Gastroesophageal sphincter (tissue), 4 donors: ENCODE measurements around the gene CD3E. TPM values are rescaled to one million over a fixed set of nuclear protein-coding genes. Genes with fewer than 3 reads are reported as not detected.

ENCODE experiments used
- ATAC-seq: fragments of 150-250 bp; one replicate; pipeline ENCODE4 v1.9.1; 2016; ENCODE audit warnings: mild to moderate bottlenecking, moderate library complexity
- H3K27ac ChIP-seq, 4 donors: fragments of 200-600 bp; sonication (generic) in 3 of 4; 1 replicate in 3 of 4; 2 replicates in 1 of 4; pipeline ENCODE4 v1.5.1; 2016 to 2019
- H3K27me3 ChIP-seq: fragments of 200-600 bp; sonication (generic); one replicate; pipeline ENCODE4 v1.5.1; 2019
- H3K36me3 ChIP-seq, 2 donors: fragments of 200-600 bp; sonication (generic); one replicate each; pipeline ENCODE4 v1.5.1; 2019; ENCODE audit warnings: control low read depth in 1 of 2
- H3K4me1 ChIP-seq, 3 donors: fragments of 200-600 bp; sonication (generic); 1 replicate in 2 of 3; 2 replicates in 1 of 3; pipeline ENCODE4 v1.5.1; 2016 to 2019; ENCODE audit warnings: control low read depth in 2 of 3
- H3K4me3 ChIP-seq, 2 donors: fragments of 200-600 bp; sonication (generic); one replicate each; pipeline ENCODE4 v1.5.1; 2019; ENCODE audit warnings: mild to moderate bottlenecking in 1 of 2, moderate library complexity in 1 of 2
- H3K9me3 ChIP-seq, 3 donors: fragments of 200-600 bp; sonication (generic); one replicate each; pipeline ENCODE4 v1.5.1; 2017 to 2019; ENCODE audit warnings: control low read depth in 2 of 3
- CTCF ChIP-seq, 4 experiments: fragments of 200-600 bp in 2 of 4; fragments of 450-650 bp in 2 of 4; sonication (generic) in 1 of 4; IDR thresholded peaks; one replicate each; pipeline ENCODE4 v1.5.1; 2017 to 2019; ENCODE audit warnings: antibody characterized with exemption in 4 of 4, mild to moderate bottlenecking in 2 of 4, moderate library complexity in 2 of 4
- EP300 ChIP-seq: sonication (generic); formaldehyde crosslinking; IDR thresholded peaks from one replicate; pipeline ENCODE4 v1.6.1; 2017; ENCODE audit warnings: antibody characterized with exemption, mild to moderate bottlenecking
- POLR2A ChIP-seq, 2 donors: fragments of 450-650 bp; IDR thresholded peaks; one replicate each; pipeline ENCODE4 v1.6.1; 2017; ENCODE audit warnings: antibody characterized with exemption in 2 of 2, mild to moderate bottlenecking in 2 of 2, moderate library complexity in 1 of 2
- POLR2AphosphoS5 ChIP-seq: sonication (generic); formaldehyde crosslinking; IDR thresholded peaks from one replicate; pipeline ENCODE4 v1.6.1; 2017; ENCODE audit warnings: antibody characterized with exemption
- WGBS, 2 donors: methylation state at CpG; one replicate each; pipeline ENCODE4 v1.1.5; 2018; ENCODE audit warnings: low coverage in 1 of 2; 5-methylcytosine and 5-hydroxymethylcytosine counted together
- total RNA-seq, 4 donors: library from RNA; depleted of rRNA; stranded (reverse); fragments of >200 nt; gene quantifications; one replicate each; pipeline ENCODE4 v1.1.0, GENCODE V29; 2016

CD3E gene
- total RNA-seq, 4 donors from 2014 or later = 0.77 to 2.8 (median 0.78) TPM; not detected in 1

- TF ChIP-seq POLR2A (IDR thresholded peaks at IDR 0.05) (no peak), POLR2AphosphoS5 (no peak)
- H3K9me3 ChIP-seq = no peaks in the 10 kb centered on the region
- H3K27me3 ChIP-seq = peaks cover 58% of the 10 kb centered on the region
- 62 to 70% methylated on average over 2 to 5 of the region's 7 CpGs for WGBS, 2 donors
- H3K27ac ChIP-seq = no peak overlapping the region
- no peak overlapping the region for H3K4me3 ChIP-seq
- peak; percentile 19 for ATAC-seq
- H3K4me1 ChIP-seq = no peaks in the 10 kb centered on the region
- H3K36me3 ChIP-seq = no peaks in the 10 kb centered on the region
These were observed 34.1 kb downstream of the CD3E start for GRCh38 chr11:118338637-118339061.

DNA sequence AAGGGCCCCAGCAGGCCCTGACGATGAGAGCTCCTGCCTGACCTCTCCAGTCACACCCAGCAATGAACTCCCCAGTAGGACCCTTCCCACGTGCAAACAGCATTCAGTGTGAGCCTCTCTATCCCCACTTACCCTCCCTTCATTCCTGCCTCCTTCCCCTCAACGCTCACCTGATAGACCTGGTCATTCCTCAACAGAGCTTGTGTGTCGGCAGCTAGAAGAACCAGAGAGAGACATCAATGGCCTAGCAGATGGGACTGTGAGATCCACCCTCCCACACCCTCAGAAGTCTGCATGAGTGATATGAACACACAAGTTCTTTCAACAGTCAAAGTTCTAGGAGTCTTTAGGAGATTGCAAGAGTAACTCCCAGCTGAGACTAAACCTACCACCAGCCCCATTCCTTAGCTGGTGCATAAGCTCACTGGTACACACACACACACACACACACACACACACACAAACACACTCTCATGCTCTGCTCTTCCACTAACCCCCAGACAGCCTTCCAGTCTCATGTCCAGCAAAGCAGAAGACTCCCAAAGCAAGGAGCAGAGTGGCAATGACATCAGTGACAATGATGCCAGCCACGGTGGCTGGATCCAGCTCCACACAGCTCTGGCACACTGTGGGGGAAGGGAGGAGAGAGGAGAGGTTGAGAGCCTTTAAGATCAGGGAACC, 34.9 kb downstream of the CD3E start:
- no peak for TF ChIP-seq POLR2AphosphoS5
- no peak for TF ChIP-seq POLR2A (IDR thresholded peaks at IDR 0.05)
- no peak for TF ChIP-seq EP300
- TF ChIP-seq CTCF (IDR thresholded peaks at IDR 0.05) = no peak
- Histone ChIP-seq H3K4me3 (no peak overlapping the region), H3K27ac (no peak overlapping the region), H3K27me3 (peaks cover 64% of the 10 kb centered on the region), H3K4me1 (no peaks in the 10 kb centered on the region), H3K9me3 (no peaks in the 10 kb centered on the region), H3K36me3 (no peaks in the 10 kb centered on the region)
- WGBS, 2 donors = 71 to 100% methylated on average over 1 to 5 of the region's 5 CpGs
- no peak for ATAC-seq

- peaks cover 73% of the 10 kb centered on the region for H3K27me3 ChIP-seq
- ATAC-seq = no peak
- no peaks in the 10 kb centered on the region for H3K4me1 ChIP-seq
- WGBS, 2 donors = 88 to 90% methylated on average over 2 to 3 of the region's 3 CpGs
- no peak overlapping the region for H3K27ac ChIP-seq
- H3K36me3 ChIP-seq = no peaks in the 10 kb centered on the region
- H3K9me3 ChIP-seq = no peaks in the 10 kb centered on the region
- no peak overlapping the region for H3K4me3 ChIP-seq
- no peak for TF ChIP-seq CTCF (IDR thresholded peaks at IDR 0.05)
- no peak for TF ChIP-seq POLR2AphosphoS5
- TF ChIP-seq EP300 = no peak
- TF ChIP-seq POLR2A (IDR thresholded peaks at IDR 0.05) = no peak
These were observed 35.9 kb downstream of the CD3E start for GRCh38 chr11:118340449-118340848.

- Histone ChIP-seq H3K9me3 (no peaks in the 10 kb centered on the region), H3K27me3 (peaks cover 79% of the 10 kb centered on the region), H3K27ac (no peak overlapping the region), H3K36me3 (no peaks in the 10 kb centered on the region), H3K4me1 (no peaks in the 10 kb centered on the region), H3K4me3 (no peak overlapping the region)
- 70 to 91% methylated on average over 2 to 3 of the region's 3 CpGs for WGBS, 2 donors
- TF ChIP-seq EP300 (no peak), POLR2AphosphoS5 (no peak), CTCF (IDR thresholded peaks at IDR 0.05) (no peak), POLR2A (IDR thresholded peaks at IDR 0.05) (no peak)
- no peak for ATAC-seq
These were observed 36.7 kb downstream of the CD3E start for GRCh38 chr11:118341261-118341660.

- Histone ChIP-seq H3K36me3 (no peaks in the 10 kb centered on the region), H3K27me3 (peaks cover 73% of the 10 kb centered on the region), H3K4me3 (no peak overlapping the region), H3K4me1 (no peaks in the 10 kb centered on the region), H3K9me3 (no peaks in the 10 kb centered on the region), H3K27ac (no peak overlapping the region)
- ATAC-seq = no peak
- 67 to 83% methylated on average over 2 to 4 of the region's 5 CpGs for WGBS, 2 donors
- TF ChIP-seq POLR2A (IDR thresholded peaks at IDR 0.05) = no peak
- TF ChIP-seq CTCF (IDR thresholded peaks at IDR 0.05) = no peak
- TF ChIP-seq EP300 = no peak
- no peak for TF ChIP-seq POLR2AphosphoS5
These were observed 37.4 kb downstream of the CD3E start for GRCh38 chr11:118341815-118342489.
